HEK293 (cell line): Measurements from ENCODE around the gene PSME1.

ENCODE experiments used
- CTCF ChIA-PET: fragments of 350-600 bp; formaldehyde crosslinking; extraction: SDS; loops from one replicate; lab custom pipeline; 2021; ENCODE audit warnings: antibody characterized with exemption; lab: Yijun Ruan, JAX
- POLR2A ChIA-PET: fragments of 300-600 bp; formaldehyde crosslinking; extraction: SDS; loops from one replicate; lab custom pipeline; 2020; ENCODE audit warnings: antibody characterized with exemption, inconsistent platforms; lab: Yijun Ruan, JAX
- H3K27ac ChIP-seq: fragments of 200-500 bp; sonication (Bioruptor generic); 2 replicates; pipeline ENCODE4 v1.5.1; 2014; ENCODE audit warnings: low read depth, low read length, control low read depth, inconsistent platforms; ENCODE audit errors: extremely low read depth
- H3K36me3 ChIP-seq, 2 experiments: fragments of 200-500 bp in 1 of 2; sonication (Bioruptor generic) in 1 of 2; 1 replicate in 1 of 2; 2 replicates in 1 of 2; pipeline ENCODE4 v1.5.1; 2014 to 2017; ENCODE audit warnings: inconsistent platforms in 2 of 2, low read length in 2 of 2; ENCODE audit not compliant: control insufficient read depth in 2 of 2, insufficient read depth in 1 of 2
- H3K4me1 ChIP-seq: fragments of 200-500 bp; sonication (Bioruptor generic); 2 replicates; pipeline ENCODE4 v1.5.1; 2014; ENCODE audit warnings: mild to moderate bottlenecking, low read length, inconsistent platforms; ENCODE audit not compliant: control insufficient read depth, insufficient read depth
- H3K4me3 ChIP-seq: 2 replicates; pipeline ENCODE4 v1.5.1; 2011; ENCODE audit warnings: low read depth, mild to moderate bottlenecking, control low read depth, low read length, moderate library complexity
- H3K9me3 ChIP-seq: fragments of 200-500 bp; sonication (Bioruptor generic); 2 replicates; pipeline ENCODE4 v1.5.1; 2014; ENCODE audit warnings: low read depth, low read length, inconsistent platforms; ENCODE audit not compliant: control insufficient read depth, insufficient read depth
- ATF2 ChIP-seq: fragments of 450-650 bp; formaldehyde crosslinking; IDR thresholded peaks from 2 replicates; pipeline ENCODE4 v1.5.1; 2016; ENCODE audit warnings: missing biosample characterization, missing genetic modification characterization, low read depth
- KLF9 ChIP-seq: fragments of 450-650 bp; formaldehyde crosslinking; IDR thresholded peaks from 2 replicates; pipeline ENCODE4 v1.5.1; 2016; ENCODE audit warnings: missing biosample characterization, missing genetic modification characterization, low read depth
- MYNN ChIP-seq: fragments of 450-650 bp; formaldehyde crosslinking; IDR thresholded peaks from 2 replicates; pipeline ENCODE4 v1.5.1; 2016; ENCODE audit warnings: missing biosample characterization, missing genetic modification characterization, borderline replicate concordance
- PRDM10 ChIP-seq: fragments of 450-650 bp; formaldehyde crosslinking; IDR thresholded peaks from 2 replicates; pipeline ENCODE4 v1.5.1; 2016; ENCODE audit warnings: missing biosample characterization, missing genetic modification characterization
- PRDM4 ChIP-seq: fragments of 450-650 bp; formaldehyde crosslinking; IDR thresholded peaks from 2 replicates; pipeline ENCODE4 v1.5.1; 2017; ENCODE audit warnings: missing biosample characterization, missing genetic modification characterization
- ZNF184 ChIP-seq: fragments of 450-650 bp; IDR thresholded peaks from 2 replicates; pipeline ENCODE4 v1.5.1; 2018; ENCODE audit warnings: missing biosample characterization, mild to moderate bottlenecking, missing genetic modification characterization
- ZNF221 ChIP-seq: fragments of 450-650 bp; formaldehyde crosslinking; IDR thresholded peaks from 2 replicates; pipeline ENCODE4 v1.5.1; 2017; ENCODE audit warnings: missing biosample characterization, missing genetic modification characterization, borderline replicate concordance
- ZNF223 ChIP-seq: fragments of 450-650 bp; formaldehyde crosslinking; IDR thresholded peaks from 2 replicates; pipeline ENCODE4 v1.5.1; 2016; ENCODE audit warnings: missing biosample characterization, missing genetic modification characterization
- ZNF280D ChIP-seq: fragments of 450-650 bp; formaldehyde crosslinking; IDR thresholded peaks from 2 replicates; pipeline ENCODE4 v1.5.1; 2016; ENCODE audit warnings: missing biosample characterization, missing genetic modification characterization
- ZNF354C ChIP-seq: fragments of 450-650 bp; formaldehyde crosslinking; IDR thresholded peaks from 2 replicates; pipeline ENCODE4 v1.5.1; 2016; ENCODE audit warnings: missing biosample characterization, missing genetic modification characterization, low read depth, borderline replicate concordance
- ZNF548 ChIP-seq: fragments of 450-650 bp; formaldehyde crosslinking; IDR thresholded peaks from 2 replicates; pipeline ENCODE4 v1.5.1; 2016; ENCODE audit warnings: missing biosample characterization, missing genetic modification characterization
- ZNF585B ChIP-seq: fragments of 450-650 bp; formaldehyde crosslinking; IDR thresholded peaks from 2 replicates; pipeline ENCODE4 v1.5.1; 2016; ENCODE audit warnings: missing biosample characterization, missing genetic modification characterization
- ZNF624 ChIP-seq: fragments of 450-650 bp; formaldehyde crosslinking; IDR thresholded peaks from 2 replicates; pipeline ENCODE4 v1.5.1; 2017; ENCODE audit warnings: missing biosample characterization, missing genetic modification characterization
- ZNF670 ChIP-seq: fragments of 450-650 bp; formaldehyde crosslinking; IDR thresholded peaks from 2 replicates; pipeline ENCODE4 v1.5.1; 2016; ENCODE audit warnings: missing biosample characterization, missing genetic modification characterization, low read depth
- ZNF843 ChIP-seq: fragments of 450-650 bp; formaldehyde crosslinking; IDR thresholded peaks from 2 replicates; pipeline ENCODE4 v1.5.1; 2016; ENCODE audit warnings: missing biosample characterization, missing genetic modification characterization
- ZSCAN23 ChIP-seq: fragments of 450-650 bp; formaldehyde crosslinking; IDR thresholded peaks from 2 replicates; pipeline ENCODE4 v1.5.1; 2016; ENCODE audit warnings: missing biosample characterization, missing genetic modification characterization
- ZSCAN30 ChIP-seq: fragments of 450-650 bp; IDR thresholded peaks from 2 replicates; pipeline ENCODE4 v1.5.1; 2018; ENCODE audit warnings: missing biosample characterization, mild to moderate bottlenecking, missing genetic modification characterization, moderate library complexity

PSME1 gene

GRCh38 chr14:24164518-24164991 lies 28.6 kb downstream of the PSME1 start (continued):
- TF ChIP-seq PRDM10 (tag by site-specific recombination) (no peak), ZNF843 (tag by site-specific recombination) (no peak), ZSCAN30 (no peak), ZNF354C (tag by site-specific recombination) (no peak), ZNF670 (tag by site-specific recombination) (no peak), KLF9 (tag by site-specific recombination) (no peak), ZNF548 (no peak), ZNF624 (tag by site-specific recombination) (no peak), ZNF221 (no peak), PRDM4 (tag by site-specific recombination) (no peak), ZNF585B (tag by site-specific recombination) (no peak)

- POLR2A ChIA-PET: interaction anchor here (1.6 kb wide), 1 partner anchor 30 kb away, joined by 4 read pairs; the partner anchor contains the start of gene PSME1
- Histone ChIP-seq H3K9me3 (no peaks in the 10 kb centered on the region), H3K27ac (no peak overlapping the region), H3K4me1 (peaks cover 5% of the 10 kb centered on the region), H3K4me3 (no peak overlapping the region), H3K36me3 (peaks cover 3 to 50% of the 10 kb centered on the region in 2 experiments)
- CTCF ChIA-PET: no interaction called here
- no peak for TF ChIP-seq ZNF223 (tag by site-specific recombination)
- no peak for TF ChIP-seq ZNF184 (tag by site-specific recombination)
- TF ChIP-seq MYNN: no peak
- TF ChIP-seq ATF2: no peak
- no peak for TF ChIP-seq ZNF280D
- no peak for TF ChIP-seq ZSCAN23
Observed at GRCh38 chr14:24165785-24166184, 29.8 kb downstream of the PSME1 start.
